Measurements from ENCODE around the gene NFIA. TPM values are rescaled to one million over a fixed set of nuclear protein-coding genes. Genes with fewer than 3 reads are reported as not detected.

NFIA gene
- total RNA-seq, 4 donors from 2014 or later: 32.0 to 160 (median 32.9) TPM

- DNase-seq: no peak
- Histone ChIP-seq H3K27me3 (no peaks in the 10 kb centered on the region), H3K4me1 (no peaks in the 10 kb centered on the region), H3K36me3 (no peaks in the 10 kb centered on the region), H3K27ac (no peak overlapping the region), H3K4me3 (no peak overlapping the region), H3K9me3 (no peaks in the 10 kb centered on the region)
- TF ChIP-seq POLR2A (IDR thresholded peaks at IDR 0.05) (no peak), CTCF (IDR thresholded peaks at IDR 0.05) (no peak)
These were observed 188.5 kb downstream of the NFIA start for GRCh38 chr1:61270761-61271411.

GRCh38 chr1:61271412-61271789 lies 189.0 kb downstream of the NFIA start:
- H3K27me3 ChIP-seq: no peaks in the 10 kb centered on the region
- no peak overlapping the region for H3K27ac ChIP-seq
- H3K4me3 ChIP-seq: no peak overlapping the region
- no peak for DNase-seq
- TF ChIP-seq POLR2A (IDR thresholded peaks at IDR 0.05) (no peak), CTCF (IDR thresholded peaks at IDR 0.05) (no peak)
- no peaks in the 10 kb centered on the region for H3K9me3 ChIP-seq
- H3K4me1 ChIP-seq: no peaks in the 10 kb centered on the region
- no peaks in the 10 kb centered on the region for H3K36me3 ChIP-seq

- no peak overlapping the region for H3K4me3 ChIP-seq
- H3K36me3 ChIP-seq: no peaks in the 10 kb centered on the region
- H3K27ac ChIP-seq: peak overlapping the region in 1 of 4 donors; percentile 15
- no peaks in the 10 kb centered on the region for H3K4me1 ChIP-seq
- DNase-seq: no peak
- no peaks in the 10 kb centered on the region for H3K9me3 ChIP-seq
- H3K27me3 ChIP-seq: no peaks in the 10 kb centered on the region
- TF ChIP-seq CTCF (IDR thresholded peaks at IDR 0.05) (no peak), POLR2A (IDR thresholded peaks at IDR 0.05) (no peak)
These were observed 190.9 kb downstream of the NFIA start for GRCh38 chr1:61273167-61273705.

GRCh38 chr1:61273861-61274260 lies 191.5 kb downstream of the NFIA start:
- Histone ChIP-seq H3K27ac (no peak overlapping the region), H3K36me3 (no peaks in the 10 kb centered on the region), H3K4me1 (no peaks in the 10 kb centered on the region), H3K9me3 (no peaks in the 10 kb centered on the region), H3K4me3 (no peak overlapping the region), H3K27me3 (no peaks in the 10 kb centered on the region)
- DNase-seq: no peak
- no peak for TF ChIP-seq POLR2A (IDR thresholded peaks at IDR 0.05)
- TF ChIP-seq CTCF (IDR thresholded peaks at IDR 0.05): no peak

- H3K4me1 ChIP-seq: no peaks in the 10 kb centered on the region
- no peak overlapping the region for H3K27ac ChIP-seq
- no peak for DNase-seq
- no peak overlapping the region for H3K4me3 ChIP-seq
- H3K36me3 ChIP-seq: no peaks in the 10 kb centered on the region
- no peaks in the 10 kb centered on the region for H3K9me3 ChIP-seq
- TF ChIP-seq CTCF (IDR thresholded peaks at IDR 0.05) (no peak), POLR2A (IDR thresholded peaks at IDR 0.05) (no peak)
- no peaks in the 10 kb centered on the region for H3K27me3 ChIP-seq
These were observed 192.6 kb downstream of the NFIA start for GRCh38 chr1:61274939-61275338.

Data from Peyer's patch (tissue), 4 donors.